ENCODE data around the gene ZNF835. TPM values are rescaled to one million over a fixed set of nuclear protein-coding genes. Genes with fewer than 3 reads are reported as not detected.

ZNF835 gene
- polyA plus RNA-seq, 3 donors = 0.07 TPM; not detected in 2

- H3K36me3 ChIP-seq (replicated peaks in 1 of 2; ENCODE audit: control insufficient read depth in 1 of 2, insufficient read depth in 2 of 2, low read length in 2 of 2) = no peaks in the 10 kb centered on the region
- peaks cover 12 to 18% of the 10 kb centered on the region in 2 donors for H3K4me1 ChIP-seq (ENCODE audit: control insufficient read depth in 1 of 2, insufficient read depth in 2 of 2, low read length in 2 of 2)
- Mint-ChIP-seq H3K27ac (peak overlapping the region in 1 of 7 donors; percentile 69), H3K4me1 (peaks cover 13% of the 10 kb centered on the region), H3K36me3 (no peaks in the 10 kb centered on the region), H3K4me3 (peak overlapping the region; percentile 82 to 88), H3K27me3 (ENCODE audit: low read depth in 3 of 3) (peaks cover 0 to 3% (median 0%) of the 10 kb centered on the region in 3 donors), H3K9me3 (peaks cover 30 to 67% (median 49%) of the 10 kb centered on the region in 7 donors)
- no peak for DNase-seq
- H3K27ac ChIP-seq (ENCODE audit: low read depth in 1 of 2, low read length in 2 of 2) = no peak overlapping the region
- H3K4me3 ChIP-seq (replicated peaks in 1 of 3; ENCODE audit: low read depth in 2 of 3, low read length in 3 of 3) = peak overlapping the region; percentile 26 to 78 (median 41)
- peak overlapping the region; percentile 79 for H3K4me2 ChIP-seq (replicated peaks; ENCODE audit: extremely low read depth, low read length, poor library complexity, severe bottlenecking)
- 40% methylated on average over 35 of the region's 35 CpGs for WGBS (ENCODE audit: insufficient coverage)
- H3K27me3 ChIP-seq (ENCODE audit: control insufficient read depth in 2 of 2, insufficient read depth in 2 of 2, low read length in 2 of 2) = no peaks in the 10 kb centered on the region
- intact Hi-C loops (cut with micrococcal nuclease) = no loop called here
- H4K20me1 ChIP-seq (ENCODE audit: insufficient read depth, low read length) = no peaks in the 10 kb centered on the region
- no peaks in the 10 kb centered on the region for H3K79me2 ChIP-seq (ENCODE audit: insufficient read depth, low read length)
- no peak overlapping the region for H3K9ac ChIP-seq (ENCODE audit: insufficient read depth, low read length, poor library complexity, severe bottlenecking)
- no peak for TF ChIP-seq CTCF (IDR thresholded peaks at IDR 0.05)
- H2AFZ ChIP-seq (ENCODE audit: insufficient read depth, low read depth, low read length, poor library complexity, severe bottlenecking) = peak overlapping the region; percentile 90
- peaks cover 37 to 69% of the 10 kb centered on the region in 2 donors for H3K9me3 ChIP-seq (replicated peaks in 1 of 2; ENCODE audit: control insufficient read depth in 1 of 2, insufficient read depth in 1 of 2, low read length in 2 of 2)
Observed at GRCh38 chr19:56670961-56671612, 470 bp downstream of the ZNF835 start.

- Mint-ChIP-seq H3K27me3 (ENCODE audit: low read depth in 3 of 3) (peaks cover 0 to 3% (median 0%) of the 10 kb centered on the region in 3 donors), H3K27ac (no peak overlapping the region), H3K4me3 (peak overlapping the region in 1 of 2 donors; percentile 88), H3K36me3 (no peaks in the 10 kb centered on the region), H3K4me1 (peaks cover 13% of the 10 kb centered on the region), H3K9me3 (peaks cover 31 to 68% (median 49%) of the 10 kb centered on the region in 7 donors)
- Histone ChIP-seq H3K4me1 (ENCODE audit: control insufficient read depth in 1 of 2, insufficient read depth in 2 of 2, low read length in 2 of 2) (peaks cover 12 to 18% of the 10 kb centered on the region in 2 donors), H3K36me3 (replicated peaks in 1 of 2; ENCODE audit: control insufficient read depth in 1 of 2, insufficient read depth in 2 of 2, low read length in 2 of 2) (no peaks in the 10 kb centered on the region), H3K4me2 (replicated peaks; ENCODE audit: extremely low read depth, low read length, poor library complexity, severe bottlenecking) (peak overlapping the region; percentile 79), H3K79me2 (ENCODE audit: insufficient read depth, low read length) (no peaks in the 10 kb centered on the region), H3K4me3 (replicated peaks in 1 of 3; ENCODE audit: low read depth in 2 of 3, low read length in 3 of 3) (peak overlapping the region in 1 of 3 experiments; percentile 78), H3K9me3 (replicated peaks in 1 of 2; ENCODE audit: control insufficient read depth in 1 of 2, insufficient read depth in 1 of 2, low read length in 2 of 2) (peaks cover 42 to 69% of the 10 kb centered on the region in 2 donors), H2AFZ (ENCODE audit: insufficient read depth, low read depth, low read length, poor library complexity, severe bottlenecking) (no peak overlapping the region), H4K20me1 (ENCODE audit: insufficient read depth, low read length) (no peaks in the 10 kb centered on the region), H3K27me3 (ENCODE audit: control insufficient read depth in 2 of 2, insufficient read depth in 2 of 2, low read length in 2 of 2) (no peaks in the 10 kb centered on the region), H3K27ac (ENCODE audit: low read depth in 1 of 2, low read length in 2 of 2) (no peak overlapping the region), H3K9ac (ENCODE audit: insufficient read depth, low read length, poor library complexity, severe bottlenecking) (no peak overlapping the region)
- TF ChIP-seq CTCF (IDR thresholded peaks at IDR 0.05) = no peak
- intact Hi-C loops (cut with micrococcal nuclease) = no loop called here
- DNase-seq = no peak
- 95% methylated on average over 16 of the region's 17 CpGs for WGBS (ENCODE audit: insufficient coverage)
Observed at GRCh38 chr19:56670401-56670960, 1.1 kb downstream of the ZNF835 start.

Data from CD14-positive monocyte (primary cell).